Pancreas (tissue), 10 donors: ENCODE data around the gene SUPT3H. TPM values are rescaled to one million over a fixed set of nuclear protein-coding genes. Genes with fewer than 3 reads are reported as not detected.

ENCODE experiments used
- ATAC-seq, 4 donors: fragments of 200-7000 bp; cut with Tn5 transposase; one replicate each; pipeline versions ENCODE4 v1.8.0 to v1.9.1; 2020; ENCODE audit warnings: mild to moderate bottlenecking in 4 of 4, moderate library complexity in 4 of 4
- DNase-seq, 6 donors: peaks; one replicate each; pipeline ENCODE4 v3.0.0-alpha.2; 2020
- FAIRE-seq: peaks from 2 replicates; lab custom pipeline; 2012; peaks lifted over from hg19 to GRCh38; lab: Jason Lieb, UNC
- H3K27ac ChIP-seq, 4 donors: fragments of 200-600 bp; sonication (generic); 1 replicate in 3 of 4; 2 replicates in 1 of 4; pipeline versions ENCODE4 v1.5.0 to v1.8.0; 2020
- H3K27me3 ChIP-seq, 4 donors: fragments of 200-600 bp; one replicate each; pipeline ENCODE4 v1.8.0; 2021
- H3K36me3 ChIP-seq, 3 donors: fragments of 200-600 bp; sonication (generic) in 1 of 3; one replicate each; pipeline versions ENCODE4 v1.5.0 to v1.8.0; 2020 to 2021
- H3K4me1 ChIP-seq, 3 donors: fragments of 200-600 bp; one replicate each; pipeline ENCODE4 v1.8.0; 2021
- H3K4me3 ChIP-seq, 4 donors: fragments of 200-600 bp; sonication (generic) in 2 of 4; one replicate each; pipeline versions ENCODE4 v1.5.0 to v1.8.0; 2020 to 2021
- H3K9me3 ChIP-seq, 4 donors: fragments of 200-600 bp; one replicate each; pipeline ENCODE4 v1.8.0; 2021
- WGBS, 2 donors: extraction: QIAGEN DNeasy Blood & Tissue Kit; methylation state at CpG; one replicate each; pipeline ENCODE4 v1.1.7; 2013; 5-methylcytosine and 5-hydroxymethylcytosine counted together
- intact Hi-C, 3 donors: fragments of 100-400 bp; cut with DNase I; formaldehyde crosslinking; loops; one replicate each; pipeline versions ENCODE4 v1.11.1 to v1.14.2; 2022
- polyA plus RNA-seq, 2 donors: library from polyadenylated mRNA; stranded (reverse); fragments of 200-250 nt; gene quantifications; one replicate each; pipeline ENCODE4 v1.2.3, GENCODE V29; 2013
- total RNA-seq, 6 donors: library from RNA; stranded (reverse); fragmentation: NEBNext Ultra II Directional in 4 of 6; extraction: Animal tissue kit (Norgen Biotek cat#: 25700) in 4 of 6; gene quantifications; one replicate each; pipeline versions ENCODE4 v1.2.1 to v1.2.4, GENCODE V29; 2021 to 2023
- TF ChIP-seq, protein P1 (sequence below), 4 donors: fragments of 200-600 bp; sonication (generic) in 3 of 4; IDR thresholded peaks; one replicate each; pipeline versions ENCODE4 v1.5.0 to v1.8.0; 2021; ENCODE audit warnings: antibody characterized with exemption in 4 of 4
- donor health status: healthy with polysubstance abuse.
- donor health status: DM: no; HTN: no; CAD: no; lungs with moderate emphysema.
- donor health status: DM: no; HTN: no; CAD: no.
- donor health status: control.
- donor health status: control.
- donor health status: Bipolar disorder and iron deficiency.
- donor health status: DM: yes; HTN: yes; CAD: no.
- donor health status: DM: no; HTN: no; CAD: no.
- donor health status: DM: no; HTN: no; CAD: no.
- donor health status: DM: yes; HTN: yes; CAD: no.

Gene SUPT3H
- total and polyA plus RNA-seq, 8 donors: 3.6 to 8.0 (median 5.3) TPM

DNA sequence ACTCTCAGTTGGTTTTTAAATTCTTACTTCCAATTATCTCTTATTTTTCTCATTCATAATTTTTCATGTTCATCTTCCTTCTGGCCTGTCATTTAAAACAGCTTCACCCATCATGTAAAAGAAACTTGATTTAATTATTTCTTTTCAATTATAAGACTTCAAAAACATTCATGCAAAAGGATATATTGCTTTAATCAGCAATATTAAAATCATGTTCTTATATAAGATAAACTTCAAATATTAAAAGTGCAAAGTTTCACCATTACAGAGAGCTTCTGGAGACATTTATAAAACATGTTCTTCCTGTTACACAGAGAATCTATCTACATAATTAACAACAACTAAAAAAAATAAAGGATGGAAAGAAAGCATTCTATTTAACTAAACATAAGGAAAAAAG lies 446.3 kb downstream of the SUPT3H start:
- Histone ChIP-seq H3K4me1 (no peaks in the 10 kb centered on the region), H3K9me3 (no peaks in the 10 kb centered on the region), H3K4me3 (no peak overlapping the region), H3K27me3 (no peaks in the 10 kb centered on the region), H3K27ac (no peak overlapping the region), H3K36me3 (no peaks in the 10 kb centered on the region)
- ATAC-seq (no peak), DNase-seq (no peak), FAIRE-seq (peak; percentile 29)
- intact Hi-C loops: no loop called here
- TF ChIP-seq, protein P1, sequence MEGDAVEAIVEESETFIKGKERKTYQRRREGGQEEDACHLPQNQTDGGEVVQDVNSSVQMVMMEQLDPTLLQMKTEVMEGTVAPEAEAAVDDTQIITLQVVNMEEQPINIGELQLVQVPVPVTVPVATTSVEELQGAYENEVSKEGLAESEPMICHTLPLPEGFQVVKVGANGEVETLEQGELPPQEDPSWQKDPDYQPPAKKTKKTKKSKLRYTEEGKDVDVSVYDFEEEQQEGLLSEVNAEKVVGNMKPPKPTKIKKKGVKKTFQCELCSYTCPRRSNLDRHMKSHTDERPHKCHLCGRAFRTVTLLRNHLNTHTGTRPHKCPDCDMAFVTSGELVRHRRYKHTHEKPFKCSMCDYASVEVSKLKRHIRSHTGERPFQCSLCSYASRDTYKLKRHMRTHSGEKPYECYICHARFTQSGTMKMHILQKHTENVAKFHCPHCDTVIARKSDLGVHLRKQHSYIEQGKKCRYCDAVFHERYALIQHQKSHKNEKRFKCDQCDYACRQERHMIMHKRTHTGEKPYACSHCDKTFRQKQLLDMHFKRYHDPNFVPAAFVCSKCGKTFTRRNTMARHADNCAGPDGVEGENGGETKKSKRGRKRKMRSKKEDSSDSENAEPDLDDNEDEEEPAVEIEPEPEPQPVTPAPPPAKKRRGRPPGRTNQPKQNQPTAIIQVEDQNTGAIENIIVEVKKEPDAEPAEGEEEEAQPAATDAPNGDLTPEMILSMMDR (IDR thresholded peaks at IDR 0.05): no peak

DNA sequence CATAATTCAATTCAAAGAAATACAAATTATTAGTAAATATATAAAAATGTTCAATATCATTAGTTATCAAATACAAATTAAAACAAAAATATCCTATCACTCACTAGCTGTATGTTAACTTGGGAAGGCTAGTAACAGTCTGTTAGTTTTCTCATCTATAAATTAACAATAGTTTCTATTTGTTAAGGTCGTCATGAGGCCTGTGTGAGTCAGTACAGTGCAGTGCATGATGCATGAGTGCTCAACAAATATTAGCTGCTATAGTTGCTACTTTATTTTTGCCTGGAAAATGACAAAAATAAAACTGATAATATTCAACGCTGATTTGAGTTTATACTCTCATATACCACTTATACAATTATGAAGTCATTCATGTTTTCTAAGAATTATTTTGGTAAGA lies 451.2 kb downstream of the SUPT3H start:
- peaks cover 0 to 4% (median 2%) of the 10 kb centered on the region in 3 donors for H3K4me1 ChIP-seq
- WGBS, 2 donors: 40 to 43% methylated on average over 2 of the region's 2 CpGs
- TF ChIP-seq, protein P1 (IDR thresholded peaks at IDR 0.05): no peak
- intact Hi-C loops: no loop called here
- H3K27ac ChIP-seq: no peak overlapping the region
- H3K4me3 ChIP-seq: no peak overlapping the region
- no peaks in the 10 kb centered on the region for H3K36me3 ChIP-seq
- DNase-seq: no peak
- FAIRE-seq: no peak
- H3K9me3 ChIP-seq: no peaks in the 10 kb centered on the region
- H3K27me3 ChIP-seq: no peaks in the 10 kb centered on the region
- ATAC-seq: peak in 1 of 4 donors; percentile 63

DNA sequence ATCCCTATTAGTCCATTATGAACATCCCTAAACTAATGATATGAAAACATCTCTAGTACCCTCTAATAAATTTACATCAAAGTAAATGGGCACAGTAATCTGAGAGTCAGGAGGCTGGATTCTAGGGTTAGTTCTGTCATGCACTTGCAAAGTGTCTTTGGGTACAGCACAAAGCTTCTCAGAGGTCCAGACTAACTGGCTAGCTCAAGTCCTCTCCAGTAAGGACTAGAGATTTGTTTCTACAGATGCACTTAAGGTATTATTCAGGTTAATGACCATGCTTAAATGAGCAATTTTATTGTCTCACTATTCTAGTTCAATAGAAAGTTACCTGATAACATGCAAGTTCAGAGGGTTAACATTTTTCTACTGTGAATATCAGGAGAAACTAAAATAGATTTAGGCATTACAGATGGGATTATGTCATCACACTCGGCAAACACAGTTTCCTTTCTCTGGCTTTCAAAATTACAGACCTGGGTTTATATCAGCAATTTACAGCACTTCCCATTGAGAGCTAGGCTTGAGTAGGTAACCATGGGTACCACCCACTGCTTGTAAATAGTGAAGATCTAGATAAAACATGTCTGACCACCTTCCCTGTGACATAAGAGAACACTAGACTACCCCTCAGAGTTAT lies 452.5 kb downstream of the SUPT3H start:
- Histone ChIP-seq H3K4me1 (peaks cover 7 to 16% (median 13%) of the 10 kb centered on the region in 3 donors), H3K9me3 (no peaks in the 10 kb centered on the region), H3K4me3 (no peak overlapping the region), H3K27ac (no peak overlapping the region), H3K27me3 (no peaks in the 10 kb centered on the region), H3K36me3 (no peaks in the 10 kb centered on the region)
- FAIRE-seq (no peak), ATAC-seq (peak in 3 of 4 donors; percentile 19 to 75 (median 59)), DNase-seq (no peak)
- intact Hi-C loops: no loop called here
- 11 to 20% methylated on average over 1 of the region's 1 CpG for WGBS, 2 donors
- TF ChIP-seq, protein P1 (IDR thresholded peaks at IDR 0.05): no peak

DNA sequence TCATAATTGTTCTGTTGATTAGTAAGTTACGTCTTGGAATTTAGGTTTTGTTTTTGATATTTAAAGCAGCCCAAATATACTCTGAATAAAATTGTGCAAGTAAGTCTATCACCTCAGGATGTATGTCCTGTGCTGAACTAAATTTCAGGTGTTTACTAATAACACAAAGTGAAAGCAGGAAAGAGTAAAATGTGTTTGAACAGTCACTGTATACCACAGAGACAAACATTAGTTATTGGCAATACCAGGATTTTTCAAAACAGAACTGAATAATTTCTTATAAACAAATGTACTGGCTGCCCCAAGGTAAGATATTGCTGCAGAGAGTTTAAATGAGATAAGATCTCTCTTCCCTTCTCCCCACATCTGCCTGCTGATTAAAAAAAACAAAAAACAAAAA lies 454.3 kb downstream of the SUPT3H start:
- Histone ChIP-seq H3K36me3 (no peaks in the 10 kb centered on the region), H3K27ac (no peak overlapping the region), H3K4me3 (no peak overlapping the region), H3K9me3 (no peaks in the 10 kb centered on the region), H3K4me1 (peaks cover 7 to 16% (median 13%) of the 10 kb centered on the region in 3 donors), H3K27me3 (no peaks in the 10 kb centered on the region)
- TF ChIP-seq, protein P1 (IDR thresholded peaks at IDR 0.05): no peak
- intact Hi-C loops: no loop called here
- 72 to 74% methylated on average over 1 of the region's 1 CpG for WGBS, 2 donors
- DNase-seq: no peak
- ATAC-seq: no peak
- no peak for FAIRE-seq

DNA sequence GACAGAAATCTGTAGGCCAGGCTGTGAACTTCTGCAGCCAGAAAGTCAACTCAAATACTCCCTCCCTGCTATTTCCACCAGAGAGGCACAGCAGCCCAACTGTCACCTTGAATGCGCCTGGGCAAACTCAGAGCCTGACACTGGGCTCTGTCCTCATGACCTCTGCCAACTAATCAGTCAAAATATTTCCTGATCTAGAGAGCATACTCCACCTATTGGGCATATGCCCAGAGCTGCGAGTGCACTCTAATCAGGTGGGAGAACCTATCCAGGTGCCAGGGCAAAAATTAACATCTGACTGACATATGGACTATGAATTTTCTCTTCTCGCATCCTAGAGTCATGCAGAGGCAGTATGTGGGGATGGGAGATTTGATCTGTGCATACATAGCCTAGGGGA lies 455.9 kb downstream of the SUPT3H start:
- DNase-seq (peak; percentile 44 to 73 (median 60)), FAIRE-seq (no peak), ATAC-seq (peak; percentile 91 to 96 (median 94))
- Histone ChIP-seq H3K4me3 (no peak overlapping the region), H3K36me3 (no peaks in the 10 kb centered on the region), H3K27me3 (no peaks in the 10 kb centered on the region), H3K4me1 (peaks cover 7 to 16% (median 13%) of the 10 kb centered on the region in 3 donors), H3K9me3 (no peaks in the 10 kb centered on the region), H3K27ac (peak overlapping the region in 1 of 4 donors; percentile 2)
- intact Hi-C loops: no loop called here
- WGBS, 2 donors: 18 to 19% methylated on average over 3 of the region's 3 CpGs
- TF ChIP-seq, protein P1 (IDR thresholded peaks at IDR 0.05): no peak
